ENCODE results near the gene FBXL17.

The FBXL17 gene

DNA sequence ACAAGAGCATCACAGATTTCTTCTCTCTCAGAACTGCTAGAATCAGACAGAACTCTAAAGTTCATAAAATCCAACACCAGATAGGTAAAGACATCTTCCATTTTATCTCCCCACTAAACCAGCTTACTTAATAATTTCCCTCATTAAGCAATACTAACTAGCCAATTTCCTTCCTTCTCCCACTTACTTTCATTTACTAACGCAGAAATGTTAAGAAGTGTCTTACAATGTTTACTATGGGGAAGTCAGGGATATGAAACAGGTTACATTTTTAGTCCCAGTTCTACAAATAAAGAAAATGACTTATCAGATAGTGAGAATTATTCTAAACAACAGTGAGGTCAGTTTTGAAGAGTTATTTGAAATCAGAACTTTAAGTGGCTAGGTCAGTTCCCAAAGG lies 236.5 kb downstream of the FBXL17 start:
- no peak for DNase-seq

DNA sequence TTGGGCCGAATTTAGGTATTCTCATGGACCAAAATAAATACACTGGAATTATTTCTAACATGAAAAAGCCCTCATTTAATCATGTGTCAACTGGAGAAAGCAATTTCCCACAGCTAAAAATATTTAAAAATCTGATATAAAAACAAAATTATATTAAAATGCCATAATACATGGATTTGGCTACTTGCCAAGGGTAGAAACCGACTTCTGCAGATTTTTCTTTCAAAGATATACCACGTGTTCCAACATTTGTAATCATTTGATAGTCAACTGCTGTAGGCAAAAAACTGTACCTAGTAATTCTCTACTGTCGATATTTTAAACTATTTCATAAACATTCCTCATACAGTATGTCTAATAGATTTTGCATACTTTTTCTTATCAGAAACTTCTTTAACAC lies 237.6 kb downstream of the FBXL17 start:
- DNase-seq: no peak

DNA sequence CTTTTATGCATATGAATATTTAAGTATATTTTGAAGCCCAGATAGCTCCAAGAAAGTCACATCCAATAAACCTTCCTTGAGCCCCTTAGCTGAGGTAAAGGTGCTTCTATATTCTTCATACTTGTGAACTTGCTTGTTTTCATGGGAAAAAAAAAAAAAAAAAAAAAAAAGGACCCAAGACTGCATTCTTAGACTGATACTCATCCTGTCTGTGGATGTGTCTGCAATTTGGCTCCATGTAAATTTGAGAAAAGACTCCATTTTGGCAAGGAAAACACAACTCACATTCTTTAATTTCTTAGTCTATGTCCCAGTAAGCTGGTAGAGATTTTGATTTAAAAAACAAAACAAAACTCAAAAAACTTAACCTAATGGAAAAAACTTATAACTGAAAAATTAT lies 238.3 kb downstream of the FBXL17 start:
- no peak for DNase-seq

DNA sequence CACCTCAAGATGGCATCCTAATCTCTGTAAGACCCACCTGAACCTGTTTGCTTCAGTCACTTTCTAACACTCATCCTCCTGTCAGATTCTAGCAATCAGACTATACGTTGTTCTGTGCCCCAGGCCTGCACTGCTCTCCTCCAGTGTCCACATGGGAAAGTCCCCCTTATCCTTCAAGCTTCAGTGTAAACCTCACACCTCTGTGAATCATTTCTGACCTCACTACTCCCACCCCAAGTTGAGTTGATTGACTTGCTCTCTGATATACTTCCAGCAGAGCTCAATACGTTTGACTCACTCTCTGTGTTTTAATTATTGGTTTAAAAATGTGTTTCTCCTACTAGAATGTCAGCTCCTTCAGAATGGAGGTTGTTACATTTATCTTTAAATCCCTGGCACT lies 240.2 kb downstream of the FBXL17 start:
- DNase-seq: no peak

DNA sequence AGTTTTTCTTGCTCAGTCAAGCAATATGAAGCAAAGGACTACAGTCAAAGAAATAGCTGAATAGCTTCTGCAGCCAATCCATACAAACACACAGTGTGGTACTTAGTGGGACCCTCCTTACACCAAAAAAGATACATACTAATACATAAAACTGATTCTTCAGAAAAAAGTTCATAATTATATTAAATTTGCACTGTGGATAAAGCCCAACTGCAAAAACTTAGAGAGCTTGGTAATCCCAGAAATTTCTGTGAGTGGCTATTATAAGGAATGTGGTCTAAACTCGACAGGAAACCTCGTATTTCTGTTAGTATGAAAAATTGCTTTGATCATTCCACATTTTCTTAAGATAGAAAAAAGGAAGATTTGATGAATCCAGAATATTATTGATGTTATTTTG lies 245.4 kb downstream of the FBXL17 start:
- DNase-seq: no peak

DNA sequence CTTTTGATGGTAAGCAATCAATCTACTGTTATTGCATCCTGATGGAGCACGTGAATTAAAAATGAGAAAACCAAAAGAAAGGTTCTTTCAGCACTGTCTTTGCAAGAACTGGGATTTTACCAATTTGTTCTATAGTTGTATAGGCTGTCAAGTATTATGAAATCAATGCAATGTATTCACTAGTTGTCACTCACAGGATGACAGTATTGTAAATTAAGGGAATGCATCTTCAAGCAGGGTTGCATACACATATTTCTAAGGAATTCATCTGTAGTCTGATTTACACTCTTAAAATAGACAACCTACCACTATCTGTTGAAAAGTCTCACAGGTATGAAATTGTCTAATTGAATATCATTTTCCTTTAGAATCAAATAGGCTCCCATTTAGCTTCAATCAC lies 252.8 kb downstream of the FBXL17 start:
- no peak for DNase-seq

DNA sequence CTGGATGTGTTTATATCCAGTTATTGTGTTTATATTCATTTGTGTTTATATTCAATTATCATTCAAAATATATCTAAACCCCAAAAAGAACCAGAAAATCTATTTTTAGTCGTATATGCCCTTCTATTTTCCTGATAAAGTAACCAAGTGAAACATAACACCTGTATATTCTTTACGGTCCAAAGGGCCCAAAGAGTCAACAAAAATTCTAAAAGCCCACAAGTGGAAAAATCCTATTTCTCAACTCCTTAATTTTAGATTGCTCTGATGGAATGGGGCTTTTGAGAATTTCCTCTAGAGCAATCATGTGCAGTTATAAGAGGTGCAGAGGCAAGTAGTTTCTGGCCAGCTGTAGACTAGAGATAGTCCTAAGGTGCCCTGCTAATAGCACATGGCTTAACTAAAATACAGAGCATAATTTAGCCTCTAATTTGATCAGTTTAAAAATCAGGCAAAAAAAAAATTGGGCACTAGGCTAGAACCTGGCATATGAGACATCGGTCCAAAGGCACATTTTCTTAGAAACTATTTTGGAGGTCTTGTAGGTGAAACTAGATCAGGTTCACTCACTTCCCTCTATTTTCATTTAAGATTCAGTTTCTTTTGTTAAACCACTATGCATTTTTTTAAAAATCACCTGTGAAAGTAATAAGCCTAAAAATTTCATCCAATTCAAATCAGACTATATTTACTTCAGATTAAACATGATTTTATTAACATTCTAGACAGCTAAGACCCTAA lies 256.0 kb downstream of the FBXL17 start:
- no peak for DNase-seq

DNA sequence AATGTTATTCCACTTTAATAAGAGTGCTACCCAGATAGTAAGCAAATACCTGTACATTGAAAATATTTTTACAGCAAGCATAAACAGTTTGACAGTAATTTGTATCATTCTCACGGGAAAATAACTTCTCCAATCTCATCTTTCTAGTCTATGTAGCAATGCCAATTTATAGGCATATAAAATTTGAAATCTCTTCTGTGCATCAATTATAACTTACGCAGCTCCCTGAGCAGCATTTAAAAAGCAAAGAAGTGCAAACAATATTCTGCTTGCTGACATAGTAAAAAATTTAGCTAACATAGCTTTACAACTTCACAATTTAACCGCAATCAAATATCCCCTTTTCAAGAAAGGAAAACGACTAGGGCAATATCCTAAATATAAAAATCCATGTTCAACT lies 257.3 kb downstream of the FBXL17 start:
- DNase-seq: no peak

DNA sequence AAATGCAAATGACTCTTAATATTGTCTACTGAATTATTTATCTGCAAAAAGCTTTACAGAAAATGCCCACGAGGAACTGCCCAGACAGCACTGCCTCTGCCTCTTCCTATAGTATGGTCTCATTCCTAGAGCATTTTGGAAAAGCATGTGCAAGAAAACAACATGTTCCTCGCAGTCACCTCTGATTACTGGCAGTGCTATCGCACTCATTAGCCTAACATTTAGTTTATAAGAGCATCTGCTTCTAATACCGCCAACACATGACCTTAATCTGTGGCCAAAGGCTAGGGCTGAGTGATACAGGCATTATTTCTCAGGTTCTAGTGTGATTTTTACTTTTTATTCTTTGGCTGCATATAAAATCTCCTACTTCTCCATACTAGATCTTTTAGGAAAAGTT lies 259.2 kb downstream of the FBXL17 start:
- no peak for DNase-seq

DNA sequence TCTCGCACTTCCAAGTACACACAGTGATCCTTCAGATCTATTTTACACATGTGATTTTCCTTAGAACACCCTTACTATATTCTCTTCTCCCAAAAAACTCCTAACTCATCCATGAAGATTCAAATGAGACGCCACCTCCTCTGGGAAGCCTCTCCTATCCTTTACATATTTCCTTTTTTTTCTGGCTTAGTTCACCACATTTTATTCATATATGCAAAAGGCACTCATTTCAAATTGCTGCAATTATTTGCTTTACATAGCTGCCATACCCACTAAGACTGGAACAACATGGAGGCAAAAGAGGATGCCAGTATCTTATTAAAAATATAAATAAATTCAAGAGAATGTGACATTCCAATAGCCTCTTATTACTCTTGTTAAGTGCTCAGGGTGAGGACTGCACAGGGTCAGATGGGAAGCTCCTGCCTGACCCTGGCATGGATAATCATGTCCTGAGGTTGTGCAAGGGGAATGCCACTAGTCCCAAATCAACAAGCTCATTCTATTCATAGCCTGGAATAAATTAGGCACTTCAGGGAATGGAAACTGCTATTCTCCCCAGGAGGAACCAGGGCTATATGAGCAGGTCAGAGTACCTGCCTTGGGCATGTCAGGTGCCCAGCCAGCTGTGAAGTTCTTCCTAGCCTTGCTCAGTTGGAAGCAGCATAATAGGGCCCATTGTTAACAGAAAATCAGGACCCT lies 262.9 kb downstream of the FBXL17 start:
- DNase-seq: no peak

DNA sequence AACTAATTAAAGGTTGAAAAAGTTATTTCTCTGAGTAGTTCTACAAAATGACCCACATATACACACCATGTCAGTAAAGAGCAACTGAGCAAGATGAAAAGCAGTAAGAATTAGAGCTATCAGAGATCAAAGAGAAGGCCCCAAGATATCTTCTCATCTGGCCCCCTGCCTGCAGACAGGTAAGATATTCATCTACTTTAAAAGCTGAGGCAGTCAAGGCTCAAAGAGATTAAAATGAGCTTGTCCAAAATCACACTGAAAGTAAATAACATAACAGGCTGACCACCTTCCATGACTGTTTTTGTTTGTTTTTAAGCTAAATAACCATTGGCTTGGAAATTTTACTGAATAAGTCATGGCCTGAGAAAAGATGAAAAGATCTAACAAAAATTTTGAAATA lies 266.2 kb downstream of the FBXL17 start:
- DNase-seq: no peak

DNA sequence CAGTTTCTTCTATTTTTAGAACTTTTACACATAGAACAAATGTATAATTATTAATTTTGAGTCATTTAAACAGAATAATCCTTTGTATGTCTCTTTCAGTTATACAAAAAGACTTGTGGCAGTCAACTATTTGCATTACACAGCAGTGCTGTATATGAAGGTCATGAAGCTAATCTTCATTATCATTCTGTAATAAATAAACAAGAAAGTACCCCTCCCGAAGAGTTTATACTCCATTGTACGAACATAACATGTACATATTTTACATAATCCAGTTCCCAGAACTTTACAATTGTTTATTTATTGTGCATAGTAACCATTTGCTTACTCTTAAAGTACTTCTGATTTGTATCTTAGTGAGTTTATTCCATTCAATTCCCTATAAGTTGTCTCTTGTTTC lies 267.9 kb downstream of the FBXL17 start:
- DNase-seq: no peak

DNA sequence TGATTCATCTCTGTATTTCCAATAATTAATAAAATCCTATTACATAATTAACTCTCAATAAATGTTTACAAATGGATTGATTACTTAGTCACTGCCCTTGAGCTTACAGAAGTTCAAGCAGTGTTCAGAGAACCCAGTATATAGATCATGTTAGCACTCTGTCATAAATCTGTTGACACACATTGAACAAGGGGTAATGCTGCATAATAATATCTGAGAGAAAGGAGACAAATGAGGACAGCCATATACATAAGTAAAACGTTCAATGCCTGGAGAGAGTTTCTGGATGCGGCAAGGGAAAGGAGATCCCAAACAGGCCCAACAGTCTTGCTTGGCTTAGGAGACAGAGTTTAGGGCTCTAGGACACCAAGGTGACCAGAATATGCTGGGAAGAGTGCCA lies 270.2 kb downstream of the FBXL17 start:
- no peak for DNase-seq

DNA sequence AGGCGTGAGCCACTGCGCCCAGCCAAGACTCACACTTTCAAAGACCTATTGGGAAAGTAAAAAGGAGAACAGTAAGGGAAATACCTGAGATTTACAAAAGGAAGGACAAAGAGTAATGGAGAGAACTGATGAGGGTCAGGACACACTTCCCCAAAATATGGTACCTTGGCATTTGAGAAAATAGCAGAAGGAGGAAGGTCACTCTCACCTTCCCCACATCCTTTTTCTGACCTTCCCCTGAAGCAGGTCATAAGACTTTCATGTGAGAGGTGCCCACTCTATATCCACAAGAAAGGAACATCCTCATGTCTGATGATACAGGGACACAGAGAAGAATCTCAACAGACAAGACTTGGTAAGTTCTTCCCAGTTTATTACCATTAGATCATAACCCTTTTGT lies 272.8 kb downstream of the FBXL17 start:
- no peak for DNase-seq

DNA sequence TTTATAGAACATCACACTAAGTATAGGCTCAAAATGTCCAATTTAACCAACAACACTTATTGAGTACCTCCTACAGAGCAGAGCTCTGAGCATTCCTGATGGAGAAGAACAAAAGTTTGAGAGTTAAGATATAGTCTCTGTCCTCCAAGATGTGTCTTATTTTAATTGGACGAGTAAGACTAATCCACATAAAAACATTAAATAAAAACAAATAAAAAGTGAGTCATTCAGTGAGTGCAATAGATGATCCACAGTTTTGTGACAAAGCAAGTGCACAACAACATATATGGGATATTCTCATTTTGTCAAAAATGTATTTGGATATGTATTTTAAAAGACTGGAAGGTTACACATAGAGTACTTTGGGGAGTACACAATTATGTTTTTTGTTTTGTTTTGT lies 277.4 kb downstream of the FBXL17 start:
- DNase-seq: no peak

DNA sequence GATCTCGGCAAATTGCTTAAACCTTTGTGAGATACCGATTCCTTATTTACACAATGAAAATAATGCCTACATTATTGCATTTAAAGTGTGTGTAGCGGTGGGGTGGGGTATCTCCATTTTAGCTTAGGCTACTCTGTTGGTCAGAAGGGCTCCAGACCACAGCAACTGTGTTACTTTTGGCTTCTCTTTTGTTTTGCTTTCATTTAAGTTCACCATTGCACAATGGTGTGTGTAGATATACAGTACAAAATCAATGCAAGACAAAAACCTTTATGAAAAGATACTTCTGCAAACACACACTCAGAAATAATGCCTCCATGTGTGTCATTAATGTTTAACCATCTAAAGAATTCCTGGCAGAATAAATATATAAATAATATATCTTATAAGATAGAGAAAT lies 279.4 kb downstream of the FBXL17 start:
- no peak for DNase-seq

DNA sequence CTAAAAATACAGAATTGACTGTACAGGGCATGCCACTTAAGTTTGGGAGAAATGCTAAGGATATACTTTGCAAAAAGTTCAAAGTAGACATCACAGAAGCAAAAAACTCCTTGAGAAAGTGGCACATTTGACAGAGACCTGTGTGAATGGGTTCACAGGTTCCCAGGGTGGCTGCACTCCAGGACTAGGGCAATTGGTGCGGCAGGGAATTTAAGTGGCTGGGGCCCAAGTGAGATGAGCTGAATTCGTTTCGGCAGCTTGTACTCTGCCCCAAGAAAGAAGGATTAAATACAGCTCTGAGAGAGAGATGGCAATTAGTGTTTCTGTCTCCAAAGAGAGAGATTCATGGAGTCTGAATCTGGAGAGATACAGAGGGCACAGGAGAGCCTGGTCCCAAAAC lies 280.1 kb downstream of the FBXL17 start:
- DNase-seq: no peak

DNA sequence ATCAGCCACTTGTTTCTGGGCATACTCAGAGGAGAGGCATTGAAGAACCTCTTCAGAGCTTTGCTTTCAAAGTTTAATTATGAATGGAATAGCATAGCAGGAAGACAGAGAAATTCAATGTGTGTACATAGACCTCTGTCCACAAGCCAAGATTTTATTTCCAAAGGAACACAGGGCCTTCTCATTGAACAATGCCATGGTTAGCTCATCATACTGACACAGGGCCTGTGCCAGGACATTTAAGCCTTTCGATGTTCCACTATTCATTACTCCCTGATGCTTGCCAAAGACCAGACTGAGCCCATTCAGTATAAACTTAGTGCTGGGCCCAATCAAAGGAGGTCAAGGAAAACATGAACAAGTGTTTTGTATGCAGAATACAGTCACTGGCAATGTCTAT lies 280.8 kb downstream of the FBXL17 start:
- no peak for DNase-seq

DNA sequence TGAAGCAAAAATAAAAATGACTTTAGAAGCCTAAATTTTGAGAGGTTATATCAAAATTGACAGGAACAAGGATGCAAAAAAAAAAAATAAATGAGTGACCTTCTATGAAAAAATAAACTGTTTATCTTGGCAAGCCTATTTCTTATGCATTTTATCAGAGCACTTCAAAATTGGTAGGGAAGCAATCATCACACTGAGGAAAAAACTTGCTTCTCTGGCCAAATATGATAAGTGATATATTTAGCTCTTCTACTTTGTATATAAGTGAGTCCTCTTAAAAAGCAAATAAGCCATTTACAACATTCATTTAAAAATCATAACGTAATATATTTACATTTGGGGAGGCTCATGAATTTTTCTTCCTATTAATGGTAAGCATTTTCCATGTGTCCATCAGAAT lies 287.1 kb downstream of the FBXL17 start:
- no peak for DNase-seq

DNA sequence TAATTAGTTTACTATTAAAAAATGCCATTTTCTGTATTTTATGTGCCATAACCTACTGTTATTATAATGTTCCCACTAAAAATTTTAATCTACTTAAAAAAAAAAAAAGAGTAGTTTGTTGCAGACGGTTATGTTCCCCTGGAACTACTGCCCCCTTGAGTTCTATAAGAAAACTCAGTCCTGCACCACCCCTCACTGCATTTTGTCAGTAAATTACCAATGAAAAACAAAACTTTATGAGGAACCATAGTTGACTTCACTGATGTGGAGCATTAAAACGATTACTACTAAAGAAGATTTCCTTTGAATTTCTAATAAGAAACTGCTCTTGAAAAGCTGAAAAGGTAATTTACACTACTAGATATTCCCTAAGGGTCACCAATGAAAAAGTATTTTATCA lies 288.7 kb downstream of the FBXL17 start:
- no peak for DNase-seq

DNA sequence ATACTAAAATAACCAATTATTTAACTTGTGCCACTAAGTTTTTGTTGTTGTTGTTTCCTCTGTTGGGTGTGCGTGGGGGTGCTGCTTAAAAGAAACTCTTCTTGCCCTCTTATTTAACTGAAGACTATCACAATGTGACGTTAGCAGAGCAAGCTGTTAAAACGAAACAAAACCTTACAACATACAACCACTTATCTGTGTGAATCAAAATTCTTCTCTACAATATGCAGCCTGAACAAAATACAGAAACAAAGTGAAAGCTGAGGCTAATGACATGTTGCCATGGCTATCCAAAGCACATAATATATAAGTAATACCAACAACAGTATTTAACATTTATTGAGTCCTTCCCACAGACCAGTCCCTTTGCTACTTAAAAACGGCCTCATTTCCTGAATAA lies 291.0 kb downstream of the FBXL17 start:
- no peak for DNase-seq

DNA sequence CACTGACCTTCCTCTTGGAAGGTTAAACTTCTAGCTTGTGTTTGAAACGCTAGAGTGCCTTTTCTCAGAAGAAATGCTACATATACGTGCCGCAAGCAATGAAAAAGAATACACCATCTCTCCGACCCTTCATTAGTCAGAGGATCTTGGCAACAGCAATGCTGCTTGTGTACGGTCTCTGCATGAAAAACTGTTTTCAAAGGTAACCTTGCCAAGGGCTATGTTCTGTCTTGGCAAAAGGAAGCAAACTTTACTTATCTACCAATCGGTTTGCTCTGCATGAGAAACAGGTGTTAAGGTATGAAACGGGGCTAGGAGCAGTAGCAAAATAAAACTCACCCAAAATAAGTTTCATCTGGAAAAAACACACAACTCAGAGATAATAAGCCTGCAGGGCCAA lies 297.8 kb downstream of the FBXL17 start:
- DNase-seq: no peak

DNA sequence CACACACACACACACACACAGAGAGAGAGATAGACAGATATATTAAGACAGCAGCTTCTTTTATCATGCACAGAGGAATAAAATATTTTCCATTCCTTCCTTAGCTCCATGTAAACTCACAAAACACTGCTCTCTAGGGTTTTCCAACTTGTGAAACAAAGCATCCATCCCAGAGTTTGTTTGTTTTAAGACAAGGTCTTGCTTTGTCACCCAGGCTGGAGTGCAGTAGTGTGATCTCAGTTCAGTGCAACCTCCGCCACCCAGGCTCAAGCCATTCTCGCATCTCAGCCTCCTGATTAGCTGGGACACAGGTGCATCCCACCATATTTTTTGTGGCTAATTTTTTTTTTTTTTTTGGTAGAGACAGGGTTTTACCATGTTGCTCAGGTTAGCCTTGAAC lies 298.7 kb downstream of the FBXL17 start:
- no peak for DNase-seq

DNA sequence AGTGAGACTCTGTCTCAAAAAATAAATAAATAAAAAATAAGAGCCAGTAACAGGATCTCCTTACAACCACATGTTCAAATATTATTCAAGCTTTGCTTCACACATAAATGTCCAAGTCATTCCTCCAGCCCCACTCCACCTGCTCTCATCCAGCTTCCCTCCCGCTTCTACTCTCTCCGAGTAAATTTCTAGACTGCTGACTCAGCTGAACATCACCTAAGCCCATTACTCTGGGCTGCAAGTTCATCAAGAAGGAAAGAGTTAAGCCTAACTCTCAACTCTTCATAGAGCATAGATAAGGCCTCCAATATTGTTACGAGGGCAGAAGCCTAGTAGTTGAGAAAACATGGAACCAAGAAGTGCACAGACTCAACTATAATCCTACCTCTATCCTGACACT lies 300.2 kb downstream of the FBXL17 start:
- DNase-seq: no peak

DNA sequence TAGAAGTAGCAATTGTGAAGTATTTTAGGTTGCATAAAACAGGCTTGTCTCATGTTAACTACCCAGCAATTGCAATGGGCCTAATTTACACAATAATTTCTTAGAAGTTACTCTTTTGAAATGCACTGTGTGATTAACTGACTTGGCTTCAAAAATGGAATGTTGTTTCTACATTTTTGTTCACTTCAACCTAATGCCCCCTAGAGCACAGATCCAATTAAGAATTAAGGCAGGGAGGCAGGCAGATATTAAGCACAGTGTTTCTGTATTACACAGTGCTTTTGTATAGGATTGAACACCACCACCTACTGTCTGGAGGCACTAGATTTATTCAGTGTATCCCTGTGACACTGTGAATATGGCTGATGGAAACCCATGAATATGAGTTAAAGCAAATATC lies 302.1 kb downstream of the FBXL17 start:
- no peak for DNase-seq
